Measurements from ENCODE around the gene CT47C1. TPM values are rescaled to one million over a fixed set of nuclear protein-coding genes. Genes with fewer than 3 reads are reported as not detected.
"Not testable (repeated sequence)": the region's sequence is repeated elsewhere in the genome, so short reads cannot be mapped to it uniquely, and the experiment has no call there.

CT47C1 gene
- total and polyA plus RNA-seq, 4 donors: not detected

DNA sequence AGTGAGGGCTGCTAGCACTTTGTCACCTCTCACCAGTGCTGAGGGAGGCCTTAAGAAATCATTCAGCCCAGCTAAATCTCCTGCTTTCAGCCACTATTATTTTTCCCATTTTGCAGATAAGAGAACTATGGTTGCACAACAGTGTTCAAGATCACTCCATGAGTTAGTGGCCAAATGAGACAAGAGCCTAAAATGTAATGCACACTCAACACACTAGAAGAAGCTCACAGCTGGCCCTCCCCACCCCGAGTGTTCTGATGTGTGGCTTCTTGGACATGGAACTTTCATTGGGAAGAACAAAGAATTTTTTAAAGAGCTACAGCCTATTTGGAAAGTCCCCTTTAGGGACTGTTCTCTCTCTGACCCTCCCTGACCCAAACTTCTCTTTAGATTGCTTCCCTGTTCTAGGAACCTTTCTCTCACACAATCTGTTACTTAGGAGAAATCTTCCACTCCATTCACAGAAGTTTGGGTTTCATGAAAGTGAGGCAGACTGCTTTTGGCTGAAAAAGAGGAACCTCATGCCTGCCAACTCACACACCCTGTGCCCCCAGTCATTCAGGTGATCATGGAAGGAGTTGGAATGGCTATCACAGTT lies 44.0 kb upstream of the CT47C1 start:
- 44 to 52% methylated on average over 1 of the region's 1 CpG for WGBS, 2 donors
- TF ChIP-seq, protein P1, sequence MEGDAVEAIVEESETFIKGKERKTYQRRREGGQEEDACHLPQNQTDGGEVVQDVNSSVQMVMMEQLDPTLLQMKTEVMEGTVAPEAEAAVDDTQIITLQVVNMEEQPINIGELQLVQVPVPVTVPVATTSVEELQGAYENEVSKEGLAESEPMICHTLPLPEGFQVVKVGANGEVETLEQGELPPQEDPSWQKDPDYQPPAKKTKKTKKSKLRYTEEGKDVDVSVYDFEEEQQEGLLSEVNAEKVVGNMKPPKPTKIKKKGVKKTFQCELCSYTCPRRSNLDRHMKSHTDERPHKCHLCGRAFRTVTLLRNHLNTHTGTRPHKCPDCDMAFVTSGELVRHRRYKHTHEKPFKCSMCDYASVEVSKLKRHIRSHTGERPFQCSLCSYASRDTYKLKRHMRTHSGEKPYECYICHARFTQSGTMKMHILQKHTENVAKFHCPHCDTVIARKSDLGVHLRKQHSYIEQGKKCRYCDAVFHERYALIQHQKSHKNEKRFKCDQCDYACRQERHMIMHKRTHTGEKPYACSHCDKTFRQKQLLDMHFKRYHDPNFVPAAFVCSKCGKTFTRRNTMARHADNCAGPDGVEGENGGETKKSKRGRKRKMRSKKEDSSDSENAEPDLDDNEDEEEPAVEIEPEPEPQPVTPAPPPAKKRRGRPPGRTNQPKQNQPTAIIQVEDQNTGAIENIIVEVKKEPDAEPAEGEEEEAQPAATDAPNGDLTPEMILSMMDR (IDR thresholded peaks at IDR 0.05; ENCODE audit: control extremely low read depth, extremely low read depth): no peak
- Histone ChIP-seq H3K4me1 (ENCODE audit: control insufficient read depth in 5 of 5, insufficient read depth in 5 of 5, low read length in 5 of 5) (no peaks in the 10 kb centered on the region), H3K27ac (ENCODE audit: low read depth in 1 of 2, low read length in 1 of 2) (no peak overlapping the region), H3K36me3 (ENCODE audit: control insufficient read depth in 4 of 4, insufficient read depth in 4 of 4, low read length in 4 of 4) (no peaks in the 10 kb centered on the region), H3K9me3 (ENCODE audit: control insufficient read depth in 4 of 4, insufficient read depth in 3 of 4, low read length in 3 of 4) (peaks cover 0 to 5% (median 0%) of the 10 kb centered on the region in 4 donors), H3K4me3 (no peak overlapping the region), H3K9ac (ENCODE audit: insufficient read depth in 1 of 2, low read length in 2 of 2) (no peak overlapping the region), H3K27me3 (ENCODE audit: control insufficient read depth in 3 of 3, insufficient read depth in 3 of 3, low read length in 2 of 3) (no peaks in the 10 kb centered on the region)
- ATAC-seq (ENCODE audit: insufficient read depth, low FRiP score) (no peak), DNase-seq (no peak)

DNA sequence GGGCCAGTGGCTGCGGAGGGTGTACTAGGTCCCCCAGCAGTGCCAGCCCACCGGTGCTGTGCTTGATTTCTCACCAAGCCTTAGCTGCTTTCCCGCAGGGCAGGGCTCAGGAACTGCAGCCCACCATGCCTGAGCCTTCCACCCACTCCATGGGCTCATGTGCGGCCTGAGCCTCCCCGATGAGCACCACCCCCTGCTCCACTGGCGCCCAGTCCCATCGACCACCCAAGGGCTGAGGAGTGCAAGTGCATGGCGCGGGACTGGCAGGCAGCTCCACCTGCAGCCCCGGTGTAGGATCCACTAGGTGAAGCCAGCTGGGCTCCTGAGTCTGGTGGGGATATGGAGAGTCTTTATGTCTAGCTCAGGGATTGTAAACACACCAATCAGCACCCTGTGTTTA lies 43.1 kb upstream of the CT47C1 start:
- H3K4me1 ChIP-seq (ENCODE audit: control insufficient read depth in 5 of 5, insufficient read depth in 5 of 5, low read length in 5 of 5); H3K27me3 ChIP-seq (ENCODE audit: control insufficient read depth in 3 of 3, insufficient read depth in 3 of 3, low read length in 2 of 3); H3K36me3 ChIP-seq (ENCODE audit: control insufficient read depth in 4 of 4, insufficient read depth in 4 of 4, low read length in 4 of 4); DNase-seq; H3K4me3 ChIP-seq; ATAC-seq (ENCODE audit: insufficient read depth, low FRiP score); H3K9me3 ChIP-seq (ENCODE audit: control insufficient read depth in 4 of 4, insufficient read depth in 3 of 4, low read length in 3 of 4); H3K9ac ChIP-seq (ENCODE audit: insufficient read depth in 1 of 2, low read length in 2 of 2); H3K27ac ChIP-seq (ENCODE audit: low read depth in 1 of 2, low read length in 1 of 2): not testable (repeated sequence)
- WGBS, 2 donors: 94 to 100% methylated on average over 3 to 10 of the region's 10 CpGs

DNA sequence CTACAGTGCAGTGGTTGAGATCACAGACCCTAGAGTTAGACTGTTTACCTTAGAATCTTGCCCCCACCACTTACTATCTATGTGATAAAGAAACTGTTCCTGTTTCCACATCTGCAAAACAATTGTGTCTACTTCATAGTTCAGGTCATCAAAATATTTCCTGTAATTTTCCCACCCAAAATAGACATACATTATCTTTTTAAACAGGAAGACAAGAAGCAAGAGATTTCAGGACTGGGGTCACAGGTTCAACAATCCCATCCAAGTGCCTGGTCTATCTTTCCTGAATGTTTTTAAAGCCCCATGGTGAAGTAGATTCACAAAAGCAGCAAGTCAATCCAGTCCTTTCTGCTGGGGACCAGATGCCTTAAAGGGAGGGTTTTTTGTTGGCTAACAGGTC lies 41.8 kb upstream of the CT47C1 start:
- ATAC-seq (ENCODE audit: insufficient read depth, low FRiP score): no peak
- TF ChIP-seq, protein P1 (IDR thresholded peaks at IDR 0.05; ENCODE audit: control extremely low read depth, extremely low read depth): no peak

DNA sequence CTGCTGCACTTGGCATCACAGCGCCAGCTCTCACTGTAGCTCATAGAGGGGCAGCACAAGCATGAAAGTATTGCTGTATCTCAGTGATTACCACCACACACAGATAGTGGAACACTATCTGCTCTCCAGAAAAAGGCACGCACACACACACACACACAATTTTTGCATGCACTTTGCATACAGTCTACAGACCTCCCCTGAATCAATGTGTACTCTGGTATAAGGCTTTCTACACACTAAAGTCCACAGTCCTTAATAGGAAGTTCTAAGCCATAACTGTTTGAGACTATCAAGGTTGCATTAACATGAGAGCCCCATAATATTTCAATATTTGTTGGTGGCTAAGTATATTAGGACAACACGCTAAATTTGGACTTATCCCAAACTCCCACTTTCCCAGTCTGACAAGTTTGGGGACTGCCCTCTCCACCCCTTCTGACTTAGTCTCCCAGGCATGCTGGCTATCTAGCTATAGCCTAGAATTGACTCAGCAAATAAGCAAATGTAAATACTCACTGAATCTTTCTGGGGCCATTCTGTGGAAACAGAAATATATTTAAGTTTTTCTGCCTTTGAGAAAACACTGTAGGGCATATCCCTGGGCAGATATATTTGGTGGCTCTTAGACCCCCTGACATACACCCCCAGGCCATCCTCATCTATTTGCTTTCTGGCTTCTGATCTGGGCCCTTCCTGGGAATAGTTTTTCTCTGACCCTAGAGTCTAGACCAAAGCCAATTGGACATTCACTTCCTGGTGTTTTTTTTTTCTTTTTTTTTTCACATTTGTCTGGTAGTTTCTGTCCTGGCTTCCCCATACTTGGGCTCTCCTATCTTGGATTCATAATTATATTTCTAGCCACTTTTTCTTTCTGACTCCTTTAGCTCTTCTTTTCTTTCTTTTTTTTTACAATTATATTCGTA lies 36.4 kb upstream of the CT47C1 start:
- Histone ChIP-seq H3K36me3 (ENCODE audit: control insufficient read depth in 4 of 4, insufficient read depth in 4 of 4, low read length in 4 of 4) (no peaks in the 10 kb centered on the region), H3K27ac (ENCODE audit: low read depth in 1 of 2, low read length in 1 of 2) (no peak overlapping the region), H3K9me3 (ENCODE audit: control insufficient read depth in 4 of 4, insufficient read depth in 3 of 4, low read length in 3 of 4) (peaks cover 0 to 9% (median 0%) of the 10 kb centered on the region in 4 donors), H3K27me3 (ENCODE audit: control insufficient read depth in 3 of 3, insufficient read depth in 3 of 3, low read length in 2 of 3) (no peaks in the 10 kb centered on the region), H3K9ac (ENCODE audit: insufficient read depth in 1 of 2, low read length in 2 of 2) (no peak overlapping the region), H3K4me3 (no peak overlapping the region), H3K4me1 (ENCODE audit: control insufficient read depth in 5 of 5, insufficient read depth in 5 of 5, low read length in 5 of 5) (peaks cover 0 to 5% (median 0%) of the 10 kb centered on the region in 5 donors)
- TF ChIP-seq, protein P1 (IDR thresholded peaks at IDR 0.05; ENCODE audit: control extremely low read depth, extremely low read depth): no peak
- DNase-seq (peak in 1 of 3 donors; percentile 17), ATAC-seq (ENCODE audit: insufficient read depth, low FRiP score) (no peak)
- WGBS, 2 donors: 81 to 87% methylated on average over 4 of the region's 4 CpGs

More for the DNA sequence above, 41.8 kb upstream of the CT47C1 start:
- H3K4me1 ChIP-seq (ENCODE audit: control insufficient read depth in 5 of 5, insufficient read depth in 5 of 5, low read length in 5 of 5): no peaks in the 10 kb centered on the region
- no peaks in the 10 kb centered on the region for H3K27me3 ChIP-seq (ENCODE audit: control insufficient read depth in 3 of 3, insufficient read depth in 3 of 3, low read length in 2 of 3)
- H3K9me3 ChIP-seq (ENCODE audit: control insufficient read depth in 4 of 4, insufficient read depth in 3 of 4, low read length in 3 of 4): peaks cover 0 to 9% (median 0%) of the 10 kb centered on the region in 4 donors
- DNase-seq: no peak
- no peak overlapping the region for H3K4me3 ChIP-seq
- H3K36me3 ChIP-seq (ENCODE audit: control insufficient read depth in 4 of 4, insufficient read depth in 4 of 4, low read length in 4 of 4): no peaks in the 10 kb centered on the region
- H3K9ac ChIP-seq (ENCODE audit: insufficient read depth in 1 of 2, low read length in 2 of 2): no peak overlapping the region
- H3K27ac ChIP-seq (ENCODE audit: low read depth in 1 of 2, low read length in 1 of 2): no peak overlapping the region
